Gastrocnemius medialis (tissue), 4 donors: ENCODE results near the gene PROSER3. TPM values are rescaled to one million over a fixed set of nuclear protein-coding genes. Genes with fewer than 3 reads are reported as not detected.

ENCODE experiments used
- ATAC-seq, 2 donors: fragments of 150-250 bp; one replicate each; pipeline ENCODE4 v1.9.1; 2016
- DNase-seq, 2 donors: peaks; one replicate each; pipeline ENCODE4 v3.0.0-alpha.2; 2019
- H3K27ac ChIP-seq, 4 donors: fragments of 200-600 bp; sonication (generic); 1 replicate in 1 of 4; 2 replicates in 3 of 4; pipeline ENCODE4 v1.5.1; 2016 to 2018; ENCODE audit warnings: mild to moderate bottlenecking in 2 of 4, moderate library complexity in 1 of 4
- H3K27me3 ChIP-seq, 3 donors: fragments of 200-600 bp; sonication (generic) in 2 of 3; 1 replicate in 1 of 3; 2 replicates in 2 of 3; pipeline versions ENCODE4 v1.5.1 to v1.6.0; 2016 to 2019; ENCODE audit warnings: mild to moderate bottlenecking in 1 of 3, moderate library complexity in 1 of 3
- H3K36me3 ChIP-seq, 2 donors: fragments of 200-600 bp; sonication (generic) in 1 of 2; one replicate each; pipeline ENCODE4 v1.5.1; 2017 to 2018
- H3K4me1 ChIP-seq, 2 donors: fragments of 200-600 bp; sonication (generic) in 1 of 2; one replicate each; pipeline ENCODE4 v1.5.1; 2016 to 2017; ENCODE audit warnings: mild to moderate bottlenecking in 2 of 2
- H3K4me3 ChIP-seq, 4 donors: fragments of 200-600 bp; sonication (generic) in 3 of 4; 1 replicate in 1 of 4; 2 replicates in 3 of 4; pipeline ENCODE4 v1.5.1; 2016 to 2019; ENCODE audit warnings: mild to moderate bottlenecking in 2 of 4
- H3K9me3 ChIP-seq, 3 donors: fragments of 200-600 bp; sonication (generic) in 2 of 3; 1 replicate in 1 of 3; 2 replicates in 2 of 3; pipeline ENCODE4 v1.5.1; 2016 to 2019
- POLR2A ChIP-seq, 2 donors: fragments of 450-650 bp; IDR thresholded peaks; one replicate each; pipeline ENCODE4 v1.6.1; 2017; ENCODE audit warnings: antibody characterized with exemption in 2 of 2, mild to moderate bottlenecking in 2 of 2, moderate library complexity in 2 of 2
- in situ Hi-C, 4 donors: fragments of 200-750 bp; cut with MboI; loops; one replicate each; pipeline versions ENCODE4 v1.15.0 to v1.8.0; 2017; ENCODE audit warnings: low sequenced_read_pairs in 4 of 4
- intact Hi-C: fragments of 100-400 bp; cut with DNase I; formaldehyde crosslinking; loops from one replicate; pipeline ENCODE4 v1.15.1; 2023; ENCODE audit warnings: low total_unique reads
- total RNA-seq, 4 donors: library from RNA; depleted of rRNA; stranded (reverse); fragments of >200 nt; gene quantifications; one replicate each; pipeline versions ENCODE4 v1.1.0 to v1.2.3, GENCODE V29; 2016
- TF ChIP-seq, protein P1 (sequence below), 5 experiments: fragments of 450-650 bp in 3 of 5; fragments of 200-600 bp in 2 of 5; sonication (generic) in 2 of 5; IDR thresholded peaks in 4 of 5; conservative IDR thresholded peaks in 1 of 5; 1 replicate in 4 of 5; 2 replicates in 1 of 5; pipeline ENCODE4 v1.5.1; 2016 to 2019; ENCODE audit warnings: antibody characterized with exemption in 5 of 5, mild to moderate bottlenecking in 3 of 5, moderate library complexity in 3 of 5

PROSER3 gene
- total RNA-seq, 4 donors from 2014 or later = 0.63 to 4.3 (median 3.0) TPM

DNA sequence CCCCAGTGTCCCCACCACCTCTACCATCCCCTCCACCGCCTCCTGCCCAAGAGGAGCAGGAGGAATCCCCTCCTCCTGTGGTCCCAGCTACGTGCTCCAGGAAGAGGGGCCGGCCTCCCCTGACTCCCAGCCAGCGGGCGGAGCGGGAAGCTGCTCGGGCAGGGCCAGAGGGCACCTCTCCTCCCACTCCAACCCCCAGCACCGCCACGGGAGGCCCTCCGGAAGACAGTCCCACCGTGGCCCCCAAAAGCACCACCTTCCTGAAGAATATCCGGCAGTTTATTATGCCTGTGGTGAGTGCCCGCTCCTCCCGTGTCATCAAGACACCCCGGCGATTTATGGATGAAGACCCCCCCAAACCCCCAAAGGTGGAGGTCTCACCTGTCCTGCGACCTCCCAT, 37.3 kb upstream of the PROSER3 start:
- Histone ChIP-seq H3K4me1 (peaks cover 19 to 20% of the 10 kb centered on the region in 2 donors), H3K9me3 (no peaks in the 10 kb centered on the region), H3K36me3 (peaks cover 7 to 57% of the 10 kb centered on the region in 2 donors), H3K27ac (no peak overlapping the region), H3K27me3 (no peaks in the 10 kb centered on the region), H3K4me3 (no peak overlapping the region)
- intact Hi-C loops = no loop called here
- DNase-seq (no peak), ATAC-seq (no peak)
- TF ChIP-seq, protein P1, sequence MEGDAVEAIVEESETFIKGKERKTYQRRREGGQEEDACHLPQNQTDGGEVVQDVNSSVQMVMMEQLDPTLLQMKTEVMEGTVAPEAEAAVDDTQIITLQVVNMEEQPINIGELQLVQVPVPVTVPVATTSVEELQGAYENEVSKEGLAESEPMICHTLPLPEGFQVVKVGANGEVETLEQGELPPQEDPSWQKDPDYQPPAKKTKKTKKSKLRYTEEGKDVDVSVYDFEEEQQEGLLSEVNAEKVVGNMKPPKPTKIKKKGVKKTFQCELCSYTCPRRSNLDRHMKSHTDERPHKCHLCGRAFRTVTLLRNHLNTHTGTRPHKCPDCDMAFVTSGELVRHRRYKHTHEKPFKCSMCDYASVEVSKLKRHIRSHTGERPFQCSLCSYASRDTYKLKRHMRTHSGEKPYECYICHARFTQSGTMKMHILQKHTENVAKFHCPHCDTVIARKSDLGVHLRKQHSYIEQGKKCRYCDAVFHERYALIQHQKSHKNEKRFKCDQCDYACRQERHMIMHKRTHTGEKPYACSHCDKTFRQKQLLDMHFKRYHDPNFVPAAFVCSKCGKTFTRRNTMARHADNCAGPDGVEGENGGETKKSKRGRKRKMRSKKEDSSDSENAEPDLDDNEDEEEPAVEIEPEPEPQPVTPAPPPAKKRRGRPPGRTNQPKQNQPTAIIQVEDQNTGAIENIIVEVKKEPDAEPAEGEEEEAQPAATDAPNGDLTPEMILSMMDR (IDR thresholded peaks at IDR 0.05 in 4 of 5, conservative IDR thresholded peaks at IDR 0.05 in 1 of 5) = no peak
- TF ChIP-seq POLR2A (IDR thresholded peaks at IDR 0.05) = no peak
- in situ Hi-C loops = loop anchor here in 1 of 4 donors (25.0 kb wide), 1 partner anchor 183 kb away; the partner anchor contains the start of genes GAPDHS, SBSN and TMEM147

DNA sequence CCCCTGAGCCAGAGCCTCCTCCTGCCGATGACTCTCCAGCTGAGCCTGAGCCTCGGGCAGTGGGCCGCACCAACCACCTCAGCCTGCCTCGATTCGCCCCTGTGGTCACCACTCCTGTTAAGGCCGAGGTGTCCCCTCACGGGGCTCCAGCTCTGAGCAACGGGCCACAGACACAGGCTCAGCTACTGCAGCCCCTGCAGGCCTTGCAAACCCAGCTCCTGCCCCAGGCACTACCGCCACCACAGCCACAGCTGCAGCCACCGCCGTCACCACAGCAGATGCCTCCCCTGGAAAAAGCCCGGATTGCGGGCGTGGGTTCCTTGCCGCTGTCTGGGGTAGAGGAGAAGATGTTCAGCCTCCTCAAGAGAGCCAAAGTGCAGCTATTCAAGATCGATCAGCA, 36.6 kb upstream of the PROSER3 start:
- Histone ChIP-seq H3K9me3 (no peaks in the 10 kb centered on the region), H3K27ac (no peak overlapping the region), H3K4me1 (peaks cover 14% of the 10 kb centered on the region in 2 donors), H3K36me3 (peaks cover 10 to 64% of the 10 kb centered on the region in 2 donors), H3K4me3 (no peak overlapping the region), H3K27me3 (no peaks in the 10 kb centered on the region)
- intact Hi-C loops (no loop called here), in situ Hi-C loops (loop anchor here in 1 of 4 donors (25.0 kb wide), 1 partner anchor 184 kb away; the partner anchor contains the start of genes GAPDHS, SBSN and TMEM147)
- TF ChIP-seq, protein P1 (IDR thresholded peaks at IDR 0.05 in 4 of 5, conservative IDR thresholded peaks at IDR 0.05 in 1 of 5) = no peak
- no peak for TF ChIP-seq POLR2A (IDR thresholded peaks at IDR 0.05)
- ATAC-seq (no peak), DNase-seq (no peak)

DNA sequence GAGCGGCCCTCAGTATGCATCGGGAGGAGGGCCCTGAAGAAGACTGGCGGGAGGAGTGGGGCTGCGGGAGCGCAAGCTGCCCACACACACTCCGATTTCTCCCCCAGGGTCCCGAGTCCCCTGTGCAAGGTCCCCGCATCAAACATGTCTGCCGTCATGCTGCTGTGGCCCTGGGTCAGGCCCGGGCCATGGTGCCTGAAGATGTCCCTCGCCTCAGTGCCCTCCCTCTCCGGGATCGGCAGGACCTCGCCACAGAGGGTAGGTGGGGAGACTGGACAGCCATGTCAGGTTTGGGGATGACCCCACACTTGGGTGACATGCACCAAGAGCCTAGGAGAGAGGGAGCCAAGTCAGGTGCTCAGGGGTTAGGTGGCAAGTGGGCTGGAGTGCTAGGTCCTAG, 35.5 kb upstream of the PROSER3 start:
- Histone ChIP-seq H3K27me3 (no peaks in the 10 kb centered on the region), H3K9me3 (no peaks in the 10 kb centered on the region), H3K36me3 (peaks cover 10 to 74% of the 10 kb centered on the region in 2 donors), H3K4me1 (peaks cover 14% of the 10 kb centered on the region in 2 donors), H3K4me3 (no peak overlapping the region), H3K27ac (no peak overlapping the region)
- TF ChIP-seq, protein P1 (IDR thresholded peaks at IDR 0.05 in 4 of 5, conservative IDR thresholded peaks at IDR 0.05 in 1 of 5) = no peak
- no peak for TF ChIP-seq POLR2A (IDR thresholded peaks at IDR 0.05)
- ATAC-seq = no peak
- DNase-seq = no peak
- in situ Hi-C loops = loop anchor here in 1 of 4 donors (25.0 kb wide), 1 partner anchor 185 kb away; the partner anchor contains the start of genes GAPDHS, SBSN and TMEM147
- intact Hi-C loops = no loop called here

DNA sequence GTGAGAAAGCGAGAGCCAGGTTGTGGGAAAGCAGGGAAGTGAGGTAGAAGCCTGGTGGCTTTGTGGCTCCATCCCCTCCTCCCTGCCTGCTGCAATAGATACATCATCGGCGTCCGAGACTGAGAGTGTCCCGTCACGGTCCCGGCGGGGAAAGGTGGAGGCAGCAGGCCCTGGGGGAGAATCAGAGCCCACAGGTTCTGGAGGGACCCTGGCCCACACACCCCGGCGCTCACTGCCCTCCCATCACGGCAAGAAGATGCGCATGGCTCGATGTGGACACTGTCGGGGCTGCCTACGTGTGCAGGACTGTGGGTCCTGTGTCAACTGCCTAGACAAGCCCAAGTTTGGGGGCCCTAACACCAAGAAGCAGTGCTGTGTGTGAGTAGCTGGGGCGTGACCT, 35.1 kb upstream of the PROSER3 start:
- peaks cover 10 to 78% of the 10 kb centered on the region in 2 donors for H3K36me3 ChIP-seq
- H3K9me3 ChIP-seq = no peaks in the 10 kb centered on the region
- no peaks in the 10 kb centered on the region for H3K27me3 ChIP-seq
- intact Hi-C loops (no loop called here), in situ Hi-C loops (loop anchor here in 1 of 4 donors (25.0 kb wide), 1 partner anchor 186 kb away; the partner anchor contains the start of genes GAPDHS, SBSN and TMEM147)
- DNase-seq (no peak), ATAC-seq (no peak)
- TF ChIP-seq, protein P1 (IDR thresholded peaks at IDR 0.05 in 4 of 5, conservative IDR thresholded peaks at IDR 0.05 in 1 of 5) = no peak
- TF ChIP-seq POLR2A (IDR thresholded peaks at IDR 0.05) = no peak
- peaks cover 14% of the 10 kb centered on the region in 2 donors for H3K4me1 ChIP-seq
- H3K27ac ChIP-seq = no peak overlapping the region
- H3K4me3 ChIP-seq = no peak overlapping the region
